Measurements from ENCODE around the gene JARID2. TPM values are rescaled to one million over a fixed set of nuclear protein-coding genes. Genes with fewer than 3 reads are reported as not detected.

Gene JARID2
- polyA plus RNA-seq, 1 donor (not counting 4 experiments of a cell fraction or from before 2014, with no cell fraction given) = 11.0 TPM

- no peaks in the 10 kb centered on the region for H3K36me3 ChIP-seq (ENCODE audit: control insufficient read depth in 2 of 2, extremely low read depth in 1 of 2, insufficient read depth in 2 of 2, low read length in 2 of 2)
- TF ChIP-seq CTCF (optimal IDR thresholded peaks at IDR 0.05 in 1 of 3, IDR thresholded peaks at IDR 0.05 in 1 of 3, conservative IDR thresholded peaks at IDR 0.05 in 1 of 3; ENCODE audit: extremely low read depth in 1 of 3, insufficient read depth in 2 of 3, low read length in 3 of 3) (no peak), EZH2 (IDR thresholded peaks at IDR 0.05; ENCODE audit: low read length) (no peak)
- dilution Hi-C loops (cut with MboI; ENCODE audit: extremely low pct_ligation_motif_present, low sequenced_read_pairs) = no loop called here
- no peak overlapping the region for H2AFZ ChIP-seq (ENCODE audit: control insufficient read depth, low read length)
- H3K4me2 ChIP-seq (ENCODE audit: control insufficient read depth, extremely low read depth, insufficient read depth, low read depth, low read length) = no peak overlapping the region
- DNase-seq (ENCODE audit: low read depth, low spot score) = no peak
- H3K27ac ChIP-seq (ENCODE audit: control insufficient read depth, insufficient read depth, low read length) = no peak overlapping the region
- H3K9me1 ChIP-seq (ENCODE audit: control insufficient read depth, extremely low read depth, insufficient read depth, low read length) = peaks cover 2% of the 10 kb centered on the region
- no peak overlapping the region for H3K9ac ChIP-seq (ENCODE audit: control insufficient read depth, extremely low read depth, insufficient read depth, low read length)
- no peaks in the 10 kb centered on the region for H4K20me1 ChIP-seq (ENCODE audit: control insufficient read depth, extremely low read depth, insufficient read depth, low read length)
- no peaks in the 10 kb centered on the region for H3K27me3 ChIP-seq (ENCODE audit: control insufficient read depth, extremely low read depth, insufficient read depth, low read length)
- no peak for FAIRE-seq
- H3K4me1 ChIP-seq (ENCODE audit: control insufficient read depth, extremely low read depth, insufficient read depth, low read length) = peaks cover 34% of the 10 kb centered on the region
- no peaks in the 10 kb centered on the region for H3K9me3 ChIP-seq (ENCODE audit: control insufficient read depth, low read depth, low read length)
- H3K4me3 ChIP-seq (ENCODE audit: control insufficient read depth in 2 of 3, extremely low read depth in 1 of 3, insufficient read depth in 2 of 3, low read depth in 1 of 3, low read length in 3 of 3) = no peak overlapping the region
- H3K79me2 ChIP-seq (ENCODE audit: control insufficient read depth, insufficient read depth, low read length) = peaks cover 73% of the 10 kb centered on the region
Observed at GRCh38 chr6:15437090-15437635, 191.3 kb downstream of the JARID2 start.

GRCh38 chr6:15439410-15440025, 193.6 kb downstream of the JARID2 start:
- TF ChIP-seq EZH2 (IDR thresholded peaks at IDR 0.05; ENCODE audit: low read length) = no peak
- FAIRE-seq (no peak), DNase-seq (ENCODE audit: low read depth, low spot score) (no peak)
- Histone ChIP-seq H3K4me2 (ENCODE audit: control insufficient read depth, extremely low read depth, insufficient read depth, low read depth, low read length) (no peak overlapping the region), H3K36me3 (ENCODE audit: control insufficient read depth in 2 of 2, extremely low read depth in 1 of 2, insufficient read depth in 2 of 2, low read length in 2 of 2) (no peaks in the 10 kb centered on the region), H2AFZ (ENCODE audit: control insufficient read depth, low read length) (no peak overlapping the region), H3K4me1 (ENCODE audit: control insufficient read depth, extremely low read depth, insufficient read depth, low read length) (peaks cover 28% of the 10 kb centered on the region), H3K27ac (ENCODE audit: control insufficient read depth, insufficient read depth, low read length) (no peak overlapping the region), H4K20me1 (ENCODE audit: control insufficient read depth, extremely low read depth, insufficient read depth, low read length) (peaks cover 5% of the 10 kb centered on the region), H3K27me3 (ENCODE audit: control insufficient read depth, extremely low read depth, insufficient read depth, low read length) (no peaks in the 10 kb centered on the region), H3K79me2 (ENCODE audit: control insufficient read depth, insufficient read depth, low read length) (peaks cover 64% of the 10 kb centered on the region), H3K9me1 (ENCODE audit: control insufficient read depth, extremely low read depth, insufficient read depth, low read length) (peaks cover 2% of the 10 kb centered on the region), H3K9ac (ENCODE audit: control insufficient read depth, extremely low read depth, insufficient read depth, low read length) (no peak overlapping the region), H3K9me3 (ENCODE audit: control insufficient read depth, low read depth, low read length) (no peaks in the 10 kb centered on the region), H3K4me3 (ENCODE audit: control insufficient read depth in 2 of 3, extremely low read depth in 1 of 3, insufficient read depth in 2 of 3, low read depth in 1 of 3, low read length in 3 of 3) (no peak overlapping the region)
- dilution Hi-C loops (cut with MboI; ENCODE audit: extremely low pct_ligation_motif_present, low sequenced_read_pairs) = no loop called here

Measured in keratinocyte (primary cell).